ENCODE results near the gene SLC25A44.

DNA sequence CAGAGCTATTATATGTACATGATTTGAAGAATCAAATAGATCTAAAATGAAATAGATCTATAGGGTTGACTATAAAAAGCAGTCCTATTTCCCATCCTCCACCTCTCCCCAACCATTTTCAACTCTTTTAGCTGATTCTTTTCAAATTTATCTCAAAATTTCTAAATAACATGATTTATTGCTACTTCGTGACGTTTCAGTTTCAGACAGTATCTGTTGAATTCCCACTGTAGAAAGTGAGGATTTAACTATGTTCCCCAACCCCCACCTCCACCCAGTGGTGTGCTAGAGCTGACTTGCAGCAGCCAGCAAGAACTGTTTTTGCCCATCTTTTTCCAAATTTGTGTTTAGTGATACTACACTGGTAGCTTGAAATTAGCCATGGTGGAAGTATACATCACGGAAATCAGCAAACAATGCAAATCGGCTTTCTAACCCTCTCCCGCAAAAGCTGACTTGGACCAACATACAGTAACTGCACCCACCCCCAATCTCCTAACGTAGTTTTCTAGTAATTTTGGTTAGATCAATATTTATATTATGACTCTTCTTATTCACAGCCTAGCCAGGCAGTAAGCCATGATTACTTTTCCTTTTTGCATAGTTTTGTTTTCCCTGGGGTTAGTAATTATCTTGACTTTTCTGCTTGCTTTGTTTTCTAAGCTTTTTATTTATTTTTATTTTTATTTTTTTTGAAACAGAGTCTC lies 29.6 kb upstream of the SLC25A44 start:
- TF ChIP-seq, protein P1, sequence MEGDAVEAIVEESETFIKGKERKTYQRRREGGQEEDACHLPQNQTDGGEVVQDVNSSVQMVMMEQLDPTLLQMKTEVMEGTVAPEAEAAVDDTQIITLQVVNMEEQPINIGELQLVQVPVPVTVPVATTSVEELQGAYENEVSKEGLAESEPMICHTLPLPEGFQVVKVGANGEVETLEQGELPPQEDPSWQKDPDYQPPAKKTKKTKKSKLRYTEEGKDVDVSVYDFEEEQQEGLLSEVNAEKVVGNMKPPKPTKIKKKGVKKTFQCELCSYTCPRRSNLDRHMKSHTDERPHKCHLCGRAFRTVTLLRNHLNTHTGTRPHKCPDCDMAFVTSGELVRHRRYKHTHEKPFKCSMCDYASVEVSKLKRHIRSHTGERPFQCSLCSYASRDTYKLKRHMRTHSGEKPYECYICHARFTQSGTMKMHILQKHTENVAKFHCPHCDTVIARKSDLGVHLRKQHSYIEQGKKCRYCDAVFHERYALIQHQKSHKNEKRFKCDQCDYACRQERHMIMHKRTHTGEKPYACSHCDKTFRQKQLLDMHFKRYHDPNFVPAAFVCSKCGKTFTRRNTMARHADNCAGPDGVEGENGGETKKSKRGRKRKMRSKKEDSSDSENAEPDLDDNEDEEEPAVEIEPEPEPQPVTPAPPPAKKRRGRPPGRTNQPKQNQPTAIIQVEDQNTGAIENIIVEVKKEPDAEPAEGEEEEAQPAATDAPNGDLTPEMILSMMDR (IDR thresholded peaks at IDR 0.05; ENCODE audit: poor library complexity, severe bottlenecking) = no peak
- TF ChIP-seq EZH2 (IDR thresholded peaks at IDR 0.05; ENCODE audit: borderline replicate concordance, insufficient read depth, low read length, poor library complexity, severe bottlenecking) (no peak), MXI1 (conservative IDR thresholded peaks at IDR 0.05; ENCODE audit: poor library complexity, severe bottlenecking) (no peak), RAD21 (conservative IDR thresholded peaks at IDR 0.05) (no peak), POLR2AphosphoS5 (IDR thresholded peaks at IDR 0.05) (no peak), TAF1 (IDR thresholded peaks at IDR 0.05; ENCODE audit: low read depth) (no peak)
- TF ChIP-seq, protein P2, sequence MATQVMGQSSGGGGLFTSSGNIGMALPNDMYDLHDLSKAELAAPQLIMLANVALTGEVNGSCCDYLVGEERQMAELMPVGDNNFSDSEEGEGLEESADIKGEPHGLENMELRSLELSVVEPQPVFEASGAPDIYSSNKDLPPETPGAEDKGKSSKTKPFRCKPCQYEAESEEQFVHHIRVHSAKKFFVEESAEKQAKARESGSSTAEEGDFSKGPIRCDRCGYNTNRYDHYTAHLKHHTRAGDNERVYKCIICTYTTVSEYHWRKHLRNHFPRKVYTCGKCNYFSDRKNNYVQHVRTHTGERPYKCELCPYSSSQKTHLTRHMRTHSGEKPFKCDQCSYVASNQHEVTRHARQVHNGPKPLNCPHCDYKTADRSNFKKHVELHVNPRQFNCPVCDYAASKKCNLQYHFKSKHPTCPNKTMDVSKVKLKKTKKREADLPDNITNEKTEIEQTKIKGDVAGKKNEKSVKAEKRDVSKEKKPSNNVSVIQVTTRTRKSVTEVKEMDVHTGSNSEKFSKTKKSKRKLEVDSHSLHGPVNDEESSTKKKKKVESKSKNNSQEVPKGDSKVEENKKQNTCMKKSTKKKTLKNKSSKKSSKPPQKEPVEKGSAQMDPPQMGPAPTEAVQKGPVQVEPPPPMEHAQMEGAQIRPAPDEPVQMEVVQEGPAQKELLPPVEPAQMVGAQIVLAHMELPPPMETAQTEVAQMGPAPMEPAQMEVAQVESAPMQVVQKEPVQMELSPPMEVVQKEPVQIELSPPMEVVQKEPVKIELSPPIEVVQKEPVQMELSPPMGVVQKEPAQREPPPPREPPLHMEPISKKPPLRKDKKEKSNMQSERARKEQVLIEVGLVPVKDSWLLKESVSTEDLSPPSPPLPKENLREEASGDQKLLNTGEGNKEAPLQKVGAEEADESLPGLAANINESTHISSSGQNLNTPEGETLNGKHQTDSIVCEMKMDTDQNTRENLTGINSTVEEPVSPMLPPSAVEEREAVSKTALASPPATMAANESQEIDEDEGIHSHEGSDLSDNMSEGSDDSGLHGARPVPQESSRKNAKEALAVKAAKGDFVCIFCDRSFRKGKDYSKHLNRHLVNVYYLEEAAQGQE (IDR thresholded peaks at IDR 0.05; ENCODE audit: borderline replicate concordance) = no peak
